ENCODE data around the gene TSC22D4. TPM values are rescaled to one million over a fixed set of nuclear protein-coding genes. Genes with fewer than 3 reads are reported as not detected.

Gene TSC22D4
- total and polyA plus RNA-seq, 9 of the 15 experiments (the other 6 are each of a cell fraction or from before 2014, with no cell fraction given) = 0.37 to 107 (median 28.7) TPM

- TF ChIP-seq PRDM10 (IDR thresholded peaks at IDR 0.05; ENCODE audit: partially characterized antibody) (no peak), ZBTB17 (CRISPR knock-in tag; IDR thresholded peaks at IDR 0.05) (0 out of 2 replicates have a peak, but pooled peaks have one; percentile 46), ZNF140 (CRISPR knock-in tag; IDR thresholded peaks at IDR 0.05) (no peak), NR0B1 (IDR thresholded peaks at IDR 0.05; ENCODE audit: partially characterized antibody) (no peak), ZNF436 (CRISPR knock-in tag; IDR thresholded peaks at IDR 0.05) (peak; percentile 66; the same call in 1 of the 2 replicates), ZNF431 (CRISPR knock-in tag; IDR thresholded peaks at IDR 0.05) (peak; percentile 93), ARHGAP35 (IDR thresholded peaks at IDR 0.05; ENCODE audit: partially characterized antibody) (peak; percentile 76), KHSRP (IDR thresholded peaks at IDR 0.05) (no peak), ZNF224 (CRISPR knock-in tag; IDR thresholded peaks at IDR 0.05) (peak; percentile 91), CEBPB (tag; IDR thresholded peaks at IDR 0.05) (no peak), ZNF41 (CRISPR knock-in tag; conservative IDR thresholded peaks at IDR 0.05) (no peak), ZNF184 (CRISPR knock-in tag; IDR thresholded peaks at IDR 0.05) (no peak), CBX5 (IDR thresholded peaks at IDR 0.05; ENCODE audit: borderline replicate concordance, low read depth) (peak; percentile 76; the same call in 1 of the 2 replicates), ZBTB26 (CRISPR knock-in tag; IDR thresholded peaks at IDR 0.05) (peak; percentile 99), ZBTB1 (CRISPR knock-in tag; IDR thresholded peaks at IDR 0.05; ENCODE audit: borderline replicate concordance, low read depth) (peak; percentile 85), MED1 (CRISPR knock-in tag; IDR thresholded peaks at IDR 0.05; ENCODE audit: borderline replicate concordance) (no peak), ZNF778 (CRISPR knock-in tag; IDR thresholded peaks at IDR 0.05) (no peak), ZNF23 (CRISPR knock-in tag; IDR thresholded peaks at IDR 0.05) (0 out of 2 replicates have a peak, but pooled peaks have one; percentile 28), ATF6 (CRISPR knock-in tag; IDR thresholded peaks at IDR 0.05) (peak; percentile 100), ILF3 (IDR thresholded peaks at IDR 0.05; ENCODE audit: borderline replicate concordance) (peak; percentile 92; the same call in 1 of the 2 replicates), ETV5 (CRISPR knock-in tag; IDR thresholded peaks at IDR 0.05; ENCODE audit: low read depth) (peak; percentile 80)
Observed at GRCh38 chr7:100428199-100428966, 50.6 kb downstream of the TSC22D4 start, which contains the start of gene ZCWPW1 (continued).

Measured in K562 (cell line).